Stimulated activated CD8-positive, alpha-beta memory T cell treated with anti-CD3 and anti-CD28 coated beads, Interleukin-7, amount 100 ng/mL, for 24 hours (primary cell): ENCODE measurements around the gene SPI1.

Experiments used
- DNase-seq: peaks from one replicate; pipeline ENCODE4 v3.0.0-alpha.2; 2020; ENCODE audit warnings: low read depth

The SPI1 gene

DNA sequence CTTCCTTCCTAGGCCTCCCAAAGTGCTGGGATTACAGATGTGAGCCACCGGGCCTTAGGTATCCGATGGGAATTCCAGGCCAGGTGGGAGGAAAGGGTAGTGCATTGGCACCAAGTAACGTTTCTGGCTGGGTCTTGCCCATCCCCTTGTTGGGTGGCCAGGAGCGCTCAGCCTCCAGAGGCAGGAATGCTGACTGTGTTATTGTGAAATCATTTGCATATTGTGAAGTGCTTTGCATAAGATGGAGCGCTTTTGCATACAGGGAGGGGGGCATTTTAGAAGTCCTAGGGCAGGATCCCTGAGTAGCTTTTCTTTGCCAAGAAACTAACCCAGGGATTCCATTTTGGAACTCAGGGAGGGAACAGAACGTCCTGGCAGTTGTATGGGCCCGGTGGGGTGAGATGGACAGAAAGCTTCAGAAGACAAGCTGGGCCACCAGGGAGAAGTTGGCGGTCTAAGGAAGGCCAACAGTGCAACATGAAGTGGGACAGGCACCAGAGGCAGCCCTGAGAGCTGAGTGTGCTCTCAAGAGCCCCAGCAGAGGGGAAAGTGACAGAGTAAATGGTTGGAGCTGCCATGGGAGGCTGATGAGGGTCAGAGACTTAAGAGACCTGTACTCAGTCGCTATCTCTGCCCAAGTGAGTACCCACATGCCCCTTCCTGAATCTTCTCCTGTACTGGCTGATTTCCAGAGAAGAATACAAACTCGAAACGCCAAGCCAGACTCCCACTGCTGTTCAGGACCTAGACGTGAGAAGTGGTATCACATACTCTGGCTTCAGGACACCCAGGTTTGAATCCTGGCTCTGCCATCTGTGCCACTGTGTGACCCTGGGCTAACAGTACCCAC lies 28.8 kb upstream of the SPI1 start:
- DNase-seq: no peak

DNA sequence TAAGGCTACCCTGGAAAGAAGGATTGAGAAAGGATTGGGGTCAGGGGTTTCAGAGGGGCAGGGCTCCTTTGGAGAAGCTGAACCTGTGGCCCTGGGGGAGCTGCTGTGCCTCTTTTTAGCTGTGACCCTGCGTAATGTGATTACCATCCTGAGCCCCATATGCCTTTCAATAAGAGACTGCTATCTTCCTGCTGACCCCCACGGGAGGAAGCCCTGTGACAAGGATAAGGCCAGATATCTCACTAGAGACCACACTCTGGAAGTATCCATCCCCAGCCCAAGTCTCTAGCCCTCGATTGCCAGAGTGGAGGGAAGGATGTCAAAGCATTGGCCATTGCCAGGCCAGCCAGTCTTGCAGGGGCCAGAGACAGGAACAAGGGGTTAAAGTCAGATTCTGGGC lies 25.2 kb upstream of the SPI1 start:
- DNase-seq: no peak

DNA sequence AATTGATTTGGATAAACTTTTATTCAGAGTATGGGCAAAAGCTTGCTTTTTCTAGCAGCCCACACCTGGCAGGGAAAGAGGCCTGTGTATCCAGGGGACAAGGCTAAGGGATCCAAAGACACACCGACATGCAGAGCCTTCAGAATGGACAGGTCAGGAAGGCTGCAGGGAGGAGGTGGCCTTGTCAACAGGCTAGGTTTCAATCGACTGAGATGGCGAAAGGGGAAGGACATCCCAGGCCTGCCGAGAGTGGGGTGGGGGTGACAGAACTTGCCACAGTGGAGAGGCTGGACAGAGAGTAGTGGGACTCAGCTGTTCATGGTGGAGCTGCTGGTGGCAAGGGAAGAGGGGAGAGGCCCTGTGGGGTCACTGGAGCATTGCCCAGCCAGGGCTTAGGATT lies 24.8 kb upstream of the SPI1 start:
- DNase-seq: no peak

DNA sequence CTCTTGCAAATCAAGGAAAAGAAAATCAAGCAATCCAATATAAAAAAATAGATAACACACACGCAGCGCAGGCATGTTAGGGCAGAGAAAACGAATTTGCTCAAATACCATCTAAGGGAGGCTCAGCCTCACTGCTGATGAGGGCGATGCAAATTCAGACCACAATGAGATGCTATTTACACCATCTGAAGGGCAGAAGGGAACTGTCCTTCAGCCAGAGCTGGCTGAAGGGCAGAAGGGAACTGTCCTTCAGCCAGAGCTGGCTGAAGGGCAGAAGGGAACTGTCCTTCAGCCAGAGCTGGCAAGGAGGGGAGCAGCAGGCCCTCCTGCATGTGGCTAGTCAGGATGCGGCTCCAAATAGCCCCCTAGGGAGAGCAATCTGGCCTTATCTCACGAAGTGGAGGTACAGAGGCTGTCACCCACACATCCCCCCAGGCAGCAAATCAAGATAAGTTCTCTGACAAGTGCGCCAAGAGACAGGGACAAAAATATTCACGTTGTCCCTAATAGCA lies 22.5 kb upstream of the SPI1 start:
- no peak for DNase-seq

DNA sequence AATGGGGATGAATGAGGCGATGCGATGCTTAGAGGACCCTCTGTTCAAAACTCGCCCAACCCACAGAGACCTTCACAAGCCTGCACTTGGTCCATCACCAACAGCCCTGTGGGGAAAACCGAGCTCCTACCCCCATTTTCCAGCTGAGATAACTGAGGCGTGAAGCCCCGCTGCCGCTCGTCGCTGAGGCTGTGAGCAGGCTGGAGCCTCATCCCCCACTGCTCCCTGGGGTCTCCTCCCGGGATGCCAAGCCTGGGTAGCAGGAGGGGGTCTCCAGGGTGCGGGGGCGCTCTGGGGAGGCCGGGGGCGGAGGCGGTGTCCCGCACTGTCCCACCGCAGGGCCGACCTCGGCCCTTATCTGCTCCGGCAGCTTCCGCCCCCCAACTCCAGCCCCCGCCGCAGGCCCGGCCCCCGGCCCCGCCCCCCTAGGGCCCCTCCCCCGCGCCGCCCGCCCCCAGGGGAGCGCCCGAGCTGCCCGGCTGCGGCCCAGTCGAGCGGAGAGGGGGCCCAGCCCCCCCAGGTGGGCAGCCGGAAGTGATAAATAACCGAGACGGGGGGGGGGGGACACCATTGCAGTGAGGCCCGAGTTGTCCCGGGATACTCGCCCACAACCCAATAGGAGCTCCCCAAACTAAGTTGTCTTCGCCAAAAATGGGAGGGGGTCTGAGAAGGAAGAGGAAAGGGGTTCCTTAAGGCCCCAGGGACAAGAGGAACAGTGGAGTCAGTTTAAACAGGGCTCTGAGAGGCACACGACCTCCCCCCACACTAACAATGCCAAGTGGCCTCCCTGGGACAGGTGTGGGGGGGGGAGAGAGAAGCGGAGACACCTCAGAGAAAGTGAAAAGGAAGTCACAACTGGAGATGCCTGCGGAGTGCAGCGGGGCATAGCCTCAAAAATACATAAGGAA lies 21.8 kb upstream of the SPI1 start:
- no peak for DNase-seq

DNA sequence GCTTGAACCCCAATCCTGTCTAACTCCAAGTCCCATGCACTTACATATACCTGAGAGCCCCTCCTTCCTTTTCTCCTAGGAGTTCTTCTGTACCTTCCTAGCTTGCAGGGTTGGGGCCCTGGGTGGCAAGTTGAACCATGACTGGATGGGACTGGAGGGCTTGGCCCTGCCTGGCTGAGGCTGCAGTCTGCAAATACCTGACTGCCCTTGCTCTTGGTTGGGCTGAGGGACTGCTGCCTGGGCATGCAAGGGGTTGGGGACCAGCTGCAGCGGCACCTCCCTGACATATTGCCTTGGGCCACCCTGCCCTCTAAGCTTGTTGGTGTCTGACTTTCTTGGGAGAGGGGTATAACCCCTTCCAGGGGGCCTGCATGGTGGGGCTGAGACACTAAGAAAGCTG lies 20.2 kb upstream of the SPI1 start:
- DNase-seq: no peak

DNA sequence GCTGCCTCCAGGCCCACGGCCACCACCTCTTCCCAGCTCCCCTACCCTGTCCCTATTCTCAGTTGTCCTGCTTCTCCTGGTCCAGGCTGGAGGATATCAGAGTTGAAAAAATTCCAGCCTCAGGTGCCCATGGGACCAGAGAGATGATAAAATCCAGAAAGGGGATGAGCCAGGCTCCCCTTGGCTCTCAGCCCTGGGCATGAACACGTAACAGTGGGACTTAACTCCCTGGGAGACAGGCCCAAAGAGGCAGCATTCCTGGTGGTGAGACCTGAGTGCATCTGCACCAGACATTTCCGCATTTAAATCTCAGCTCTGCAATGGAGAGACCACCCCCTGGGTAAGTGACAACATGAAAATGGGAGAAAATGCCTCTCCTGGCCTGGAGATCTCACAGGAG lies 19.7 kb upstream of the SPI1 start:
- DNase-seq: no peak

DNA sequence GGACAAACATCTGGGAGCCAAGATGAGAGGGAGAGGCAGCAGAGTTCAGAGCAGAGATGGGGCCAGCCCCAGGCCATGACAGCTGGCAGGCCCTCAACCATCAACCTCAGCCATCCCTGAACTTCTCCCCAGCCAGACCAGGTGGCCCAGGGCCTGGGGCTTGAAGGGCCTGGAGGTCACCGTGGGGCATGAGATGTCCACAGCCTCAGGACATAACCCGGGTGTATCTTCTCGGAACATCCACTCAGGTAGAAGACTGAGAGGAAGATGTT lies 17.6 kb upstream of the SPI1 start:
- no peak for DNase-seq

DNA sequence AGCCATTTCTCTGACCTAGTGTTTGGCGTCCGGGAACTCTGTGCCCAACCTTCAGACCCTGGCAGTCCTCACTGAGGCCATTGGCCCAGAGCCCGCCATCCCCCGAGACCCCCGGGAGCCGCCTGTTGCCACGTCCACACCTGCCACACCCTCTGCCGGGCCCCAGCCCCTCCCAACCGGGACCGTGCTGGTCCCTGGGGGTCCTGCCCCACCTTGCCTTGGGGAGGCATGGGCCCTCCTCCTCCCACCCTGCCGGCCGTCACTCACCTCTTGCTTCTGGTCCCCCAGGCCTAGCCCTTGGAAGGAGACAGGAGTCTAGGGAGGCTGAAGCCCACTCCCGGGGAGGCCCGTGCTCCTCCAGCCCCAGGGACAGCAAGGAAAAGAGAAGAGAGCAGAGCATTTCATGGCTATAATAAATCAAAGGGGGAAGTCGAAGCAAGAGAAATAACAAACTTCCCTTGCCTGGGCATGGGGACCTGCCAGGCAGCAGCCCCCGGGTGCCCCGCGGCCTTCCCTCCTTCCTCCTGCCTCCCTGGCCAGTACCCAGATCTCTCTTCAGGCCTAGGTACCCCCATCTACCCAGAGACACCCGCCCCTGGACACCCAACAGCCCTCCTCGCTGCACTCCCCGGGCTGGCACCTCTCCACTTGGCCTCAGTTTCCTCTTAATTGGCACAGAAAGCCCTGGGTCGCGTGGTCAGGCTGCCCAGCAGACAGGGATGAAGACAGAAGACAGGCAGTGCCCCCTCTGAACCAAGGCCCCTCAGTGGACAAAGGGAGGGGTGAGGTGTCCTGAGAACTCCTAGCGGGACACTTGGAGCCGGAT lies 17.1 kb upstream of the SPI1 start:
- no peak for DNase-seq

DNA sequence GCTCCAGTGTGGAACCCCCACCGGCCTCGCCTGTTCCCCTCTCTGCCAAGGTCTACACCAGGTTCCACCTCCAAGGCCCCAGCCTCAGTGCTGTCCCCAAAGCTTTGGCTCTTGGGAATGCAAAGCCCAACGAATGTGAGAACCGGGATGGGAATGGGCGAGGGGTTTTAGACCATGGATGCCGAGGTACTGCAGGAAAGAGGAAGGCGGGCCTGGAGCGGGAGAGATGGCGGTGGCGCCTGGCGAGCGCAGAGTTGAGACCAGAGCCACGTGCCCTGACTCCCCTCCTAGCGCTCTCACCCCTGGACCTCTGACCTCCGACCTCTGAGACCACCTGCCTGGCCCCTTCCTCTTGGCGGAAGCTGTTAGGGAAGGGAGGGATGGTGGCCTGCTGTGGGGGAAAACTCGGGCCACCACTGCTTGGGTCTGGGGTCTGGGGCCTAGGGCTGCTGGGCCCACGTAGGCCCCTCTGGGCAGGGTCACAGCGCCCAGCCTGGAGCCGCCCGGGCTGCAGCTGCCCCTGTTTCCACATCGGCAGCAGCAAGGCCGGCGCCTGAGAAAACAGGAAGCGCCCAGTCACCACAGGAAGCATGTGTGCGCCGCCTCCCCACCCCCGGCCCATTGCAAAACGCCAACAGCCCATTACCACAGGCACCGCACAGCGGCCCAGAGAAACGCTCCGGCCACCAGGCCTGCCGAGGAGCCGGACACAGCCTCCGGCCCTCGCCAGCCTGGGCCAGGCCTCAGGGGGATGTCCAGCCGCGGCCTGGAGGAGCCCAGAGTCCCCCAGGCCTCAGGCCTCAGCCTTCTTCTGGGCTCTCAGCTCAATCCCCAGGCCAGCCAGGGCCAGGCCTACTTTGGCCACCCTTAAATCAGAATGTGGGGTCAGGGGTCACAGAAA lies 16.2 kb upstream of the SPI1 start:
- no peak for DNase-seq

DNA sequence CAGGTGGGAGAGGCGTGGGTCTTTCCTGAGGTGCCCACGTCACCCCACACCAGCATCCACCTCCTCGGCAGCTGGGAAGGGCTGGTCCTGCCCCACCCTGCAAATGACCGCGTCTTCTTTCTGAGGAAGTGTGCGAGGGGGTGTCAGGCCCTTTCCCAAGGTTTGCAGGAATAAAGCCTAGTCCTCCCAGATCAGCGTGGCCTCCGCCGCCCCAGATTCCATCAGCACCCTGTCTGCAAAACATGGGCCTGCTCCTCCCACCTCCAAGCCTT lies 15.6 kb upstream of the SPI1 start:
- no peak for DNase-seq

DNA sequence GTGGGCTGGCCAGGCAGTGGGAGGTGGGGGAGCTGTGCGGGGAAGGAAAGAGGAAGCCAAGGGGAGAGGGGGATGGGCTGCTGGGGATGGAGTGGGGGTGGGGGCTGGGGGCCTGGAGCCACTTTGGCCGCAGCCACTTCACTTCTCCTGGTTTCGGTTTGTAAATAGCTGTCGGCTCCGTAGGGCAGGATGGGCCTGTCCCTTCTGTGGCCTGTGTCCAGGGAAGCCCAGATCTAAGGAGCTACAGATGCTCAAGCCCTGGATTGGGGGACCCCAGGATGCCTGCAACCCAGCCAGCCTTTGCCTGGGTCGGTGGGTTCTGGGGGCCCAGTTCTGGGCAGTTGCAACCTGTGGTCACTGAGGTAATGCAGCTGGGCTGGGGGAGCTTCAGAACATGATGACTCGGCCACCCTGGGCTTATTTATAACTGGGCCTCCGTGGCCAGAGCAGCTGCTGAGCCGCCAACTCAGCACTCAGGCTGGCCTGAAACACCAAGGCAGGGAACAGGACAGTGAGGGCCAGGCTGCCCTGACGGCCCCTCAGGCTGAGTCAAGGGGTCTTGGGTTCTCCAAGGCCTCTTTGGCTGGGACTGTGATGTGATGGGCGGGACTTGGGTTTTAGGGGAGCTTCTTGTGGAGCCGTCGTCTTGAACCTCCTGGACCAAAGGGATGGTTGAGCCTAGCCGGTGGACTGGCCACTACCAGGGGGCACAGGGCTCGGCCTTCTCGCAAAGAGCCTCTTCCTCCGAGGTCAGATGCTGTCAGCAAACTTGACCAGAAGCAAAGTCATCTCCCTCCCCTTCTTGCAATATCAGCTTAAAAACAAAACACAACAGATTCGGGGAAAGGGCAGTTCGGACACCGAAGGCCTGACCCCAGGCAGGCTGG lies 15.1 kb upstream of the SPI1 start:
- DNase-seq: no peak

DNA sequence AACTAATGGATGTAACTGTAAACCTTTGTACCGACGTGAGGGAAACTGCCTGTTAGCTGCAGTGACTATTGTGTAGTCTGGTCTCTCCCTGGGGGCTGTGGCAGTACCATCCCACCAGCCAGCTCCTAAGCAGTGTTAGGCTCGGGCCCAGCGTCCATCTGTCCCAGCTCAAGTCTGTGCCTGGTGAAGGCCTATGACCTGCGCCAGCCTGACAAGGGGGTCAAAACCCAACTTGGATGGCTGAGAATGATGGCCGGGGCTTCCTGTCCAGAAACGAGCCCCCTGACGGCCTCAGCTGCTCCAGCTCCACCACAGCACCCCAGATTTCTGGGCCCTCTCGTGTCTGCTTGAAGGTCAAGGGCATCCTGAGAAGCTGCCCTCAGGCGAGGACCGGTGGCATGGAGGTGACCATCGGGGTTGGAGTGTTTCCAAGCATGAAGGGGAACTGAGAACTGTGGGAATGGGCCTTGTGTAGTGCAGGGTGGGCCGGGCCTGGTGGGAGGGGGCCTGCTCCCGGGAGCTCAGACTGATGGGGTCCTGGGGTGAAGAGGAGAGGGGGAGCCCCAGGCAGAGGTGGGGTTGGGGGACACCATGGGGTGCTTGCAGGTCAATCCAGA lies 14.3 kb upstream of the SPI1 start:
- DNase-seq: no peak

DNA sequence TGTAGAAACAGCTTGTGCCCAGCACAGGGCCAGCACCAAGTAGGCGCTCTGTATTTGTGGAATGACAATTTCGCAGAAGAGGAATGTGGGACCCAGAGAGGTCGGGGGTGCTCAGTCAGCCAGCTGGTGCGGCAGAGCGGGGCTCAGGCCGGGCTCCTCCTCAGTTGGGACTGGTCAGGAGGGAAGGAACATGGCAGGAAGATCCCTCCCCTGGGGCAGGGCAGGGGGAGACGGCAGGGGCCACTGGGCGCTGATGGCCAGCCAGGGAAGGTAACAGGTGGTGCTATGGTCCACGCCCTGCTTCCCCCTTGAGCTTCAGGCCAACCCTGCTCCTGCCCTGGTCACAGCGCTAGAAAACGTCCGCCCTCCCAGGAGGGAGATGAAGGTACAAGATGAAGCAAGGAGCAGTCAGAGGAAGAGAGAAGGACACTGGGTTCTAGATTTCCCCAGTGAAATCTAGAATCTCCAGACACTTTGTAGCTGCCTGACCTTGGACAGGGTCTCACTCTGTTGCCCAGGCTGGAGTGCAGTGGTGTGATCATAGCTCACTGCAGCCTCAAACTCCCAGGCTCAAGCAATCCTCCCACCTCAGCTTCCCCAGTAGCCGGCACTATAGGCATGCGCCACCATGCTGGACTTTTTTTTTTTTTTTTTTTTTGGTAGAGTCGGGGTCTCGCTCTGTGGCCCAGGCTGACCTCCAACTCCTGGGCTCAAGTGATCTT lies 13.5 kb upstream of the SPI1 start:
- DNase-seq: no peak

DNA sequence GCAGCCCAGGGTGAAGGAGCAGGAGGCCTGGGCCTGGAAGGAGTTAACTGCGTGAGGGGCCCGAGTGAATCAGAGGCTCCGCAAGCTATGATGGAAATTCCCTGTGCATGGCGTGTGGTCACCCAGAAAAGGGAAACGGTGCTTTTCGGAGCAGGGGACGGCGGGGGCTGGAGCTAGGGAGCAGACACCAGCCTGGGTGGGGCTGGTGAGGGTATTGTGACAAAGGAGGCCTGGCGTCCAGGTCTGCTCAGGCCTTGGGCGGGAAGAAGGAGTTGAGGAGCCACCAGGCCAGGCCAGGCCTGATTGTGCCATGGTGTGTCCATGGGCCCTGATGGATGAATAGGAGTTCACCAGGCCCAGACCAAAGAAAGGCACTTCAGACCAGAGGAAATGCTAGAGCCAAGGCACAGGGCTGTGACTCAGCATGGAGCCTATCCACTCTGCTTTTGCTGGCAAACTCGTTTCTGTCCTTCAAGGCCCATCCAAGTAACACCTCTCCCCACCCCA lies 12.8 kb upstream of the SPI1 start:
- no peak for DNase-seq

DNA sequence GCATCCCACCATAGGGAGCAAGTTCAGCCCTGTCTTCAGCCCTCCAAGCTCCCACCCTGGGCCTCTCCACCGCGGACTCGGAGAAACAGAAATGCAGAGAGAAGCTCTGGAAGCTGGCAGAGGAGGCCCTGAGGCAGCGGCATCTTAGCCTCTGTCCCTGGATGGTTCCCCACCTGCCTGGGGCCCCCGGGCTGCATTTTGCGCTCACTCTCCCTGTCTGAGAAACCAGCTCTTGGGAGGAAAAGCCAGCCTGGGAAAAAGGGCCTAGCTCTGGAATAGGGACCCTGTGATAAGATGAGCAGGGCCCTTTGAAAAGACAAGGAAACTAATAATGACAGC lies 12.0 kb upstream of the SPI1 start:
- no peak for DNase-seq

DNA sequence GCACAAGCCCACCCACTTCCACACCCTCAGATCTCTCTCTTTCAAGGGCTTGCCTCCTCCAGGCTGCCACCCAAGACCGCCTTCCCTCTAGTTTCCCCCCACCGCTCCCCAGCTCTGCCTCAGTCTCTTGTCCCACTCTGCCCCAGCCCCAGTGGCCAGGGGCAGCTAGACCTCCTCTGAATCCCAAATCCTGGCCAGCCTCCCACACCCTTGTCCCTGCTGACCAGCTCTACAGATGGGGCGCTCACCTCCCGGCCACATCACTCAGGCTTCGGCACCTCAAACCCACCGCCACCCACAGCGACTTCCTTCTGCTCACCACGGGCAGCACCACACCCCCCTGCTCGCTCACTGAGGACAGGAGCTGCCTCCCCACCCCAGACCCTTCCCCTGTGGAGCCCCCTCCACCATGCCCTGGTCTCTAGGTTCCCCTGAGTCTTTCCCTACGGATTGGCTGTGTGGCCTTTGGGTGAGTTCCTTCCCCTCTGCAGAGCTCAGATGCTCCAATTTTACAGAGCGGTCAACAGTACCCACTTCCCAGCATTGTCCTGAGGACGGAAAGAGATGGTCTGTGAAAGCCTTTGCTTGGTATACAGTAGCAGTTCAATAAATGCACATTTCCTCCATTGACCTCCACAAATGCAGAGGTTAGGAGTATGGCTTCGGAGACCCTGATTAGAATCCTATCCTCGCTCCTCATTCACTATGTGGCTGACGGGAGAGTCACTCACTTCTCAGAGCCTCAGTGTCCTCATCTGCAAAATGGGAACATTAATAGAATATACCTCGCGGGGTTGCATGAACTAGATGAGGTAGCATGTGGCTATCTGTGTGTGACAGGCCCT lies 11.5 kb upstream of the SPI1 start:
- DNase-seq: no peak
